ENCODE measurements around the gene DMTF1.
"Not testable (repeated sequence)": the region's sequence is repeated elsewhere in the genome, so short reads cannot be mapped to it uniquely, and the experiment has no call there.

DMTF1 gene

DNA sequence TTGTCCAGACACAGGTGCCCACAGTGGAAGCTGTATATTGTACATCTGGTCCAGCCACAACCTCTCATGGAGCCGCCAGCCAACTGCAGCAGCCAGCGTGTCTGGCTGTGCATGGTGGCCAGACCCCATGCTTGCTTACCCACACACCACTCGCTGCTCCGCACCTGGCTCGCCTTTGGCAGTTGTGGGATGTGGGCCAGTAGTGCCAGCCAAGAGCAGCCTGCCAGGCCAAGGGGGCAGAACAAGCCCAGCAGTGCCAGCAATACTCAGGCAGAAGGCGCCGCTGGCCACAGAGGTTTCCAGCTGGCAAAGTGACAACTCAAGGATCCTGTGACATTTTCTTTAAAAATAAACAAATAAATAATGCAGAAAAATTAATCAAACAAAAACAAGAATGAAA, 79.0 kb downstream of the DMTF1 start:
- no peak for DNase-seq

DNA sequence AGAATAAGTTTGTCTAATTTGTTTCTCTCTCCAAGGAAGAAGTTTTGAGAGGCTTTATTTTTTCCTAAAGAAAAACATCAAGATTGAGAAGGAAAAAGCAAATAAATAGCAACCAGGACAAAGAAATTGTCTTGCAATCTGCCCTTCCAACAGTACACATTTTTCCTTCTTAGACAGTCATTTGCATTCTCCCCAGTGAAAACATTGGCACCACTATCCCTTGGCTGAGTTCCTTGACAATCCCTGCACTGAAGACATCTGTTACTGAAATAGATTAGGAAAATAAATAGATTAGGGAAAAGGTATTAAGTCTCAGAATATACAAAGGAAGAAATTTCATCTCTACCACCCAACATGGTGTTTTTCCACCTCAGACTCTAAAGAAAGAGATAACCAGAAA, 79.5 kb downstream of the DMTF1 start:
- DNase-seq, result no peak

DNA sequence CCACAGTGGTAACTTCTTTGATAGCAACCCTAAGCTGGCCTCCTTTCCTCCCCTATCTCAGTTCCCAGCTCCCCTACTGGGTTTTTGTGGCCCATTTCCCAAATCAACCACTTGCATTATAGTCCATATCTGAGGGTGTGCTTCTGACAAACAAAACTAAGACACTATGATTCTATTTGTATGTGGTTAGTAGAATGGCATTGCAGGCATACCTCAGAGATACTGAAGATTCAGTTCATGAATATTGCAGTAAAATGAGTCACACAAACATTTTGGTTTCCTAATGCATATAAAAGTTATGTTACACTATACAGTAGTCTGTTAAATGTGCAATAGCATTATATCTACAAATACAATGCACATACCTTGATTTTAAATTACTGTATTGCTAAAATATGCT, 82.7 kb downstream of the DMTF1 start:
- no peak for DNase-seq

DNA sequence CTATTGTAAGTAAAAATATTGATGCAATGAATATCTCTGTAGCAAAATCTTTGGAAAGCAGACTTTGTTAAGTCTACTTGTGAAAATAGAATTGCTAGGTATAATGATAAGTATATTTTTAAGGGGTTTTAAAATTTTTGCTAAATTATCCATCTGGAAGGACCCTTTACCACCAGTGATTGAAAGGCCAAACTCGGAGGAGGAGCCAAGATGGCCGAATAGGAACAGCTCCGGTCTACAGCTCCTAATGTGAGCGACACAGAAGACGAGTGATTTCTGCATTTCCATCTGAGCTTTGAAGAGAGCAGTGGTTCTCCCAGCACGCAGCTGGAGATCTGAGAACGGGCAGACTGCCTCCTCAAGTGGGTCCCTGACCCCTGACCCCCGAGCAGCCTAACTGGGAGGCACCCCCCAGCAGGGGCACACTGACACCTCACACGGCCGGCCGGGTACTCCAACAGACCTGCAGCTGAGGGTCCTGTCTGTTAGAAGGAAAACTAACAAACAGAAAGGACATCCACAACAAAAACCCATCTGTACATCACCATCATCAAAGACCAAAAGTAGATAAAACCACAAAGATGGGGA, 86.3 kb downstream of the DMTF1 start:
- not testable (repeated sequence) for DNase-seq

DNA sequence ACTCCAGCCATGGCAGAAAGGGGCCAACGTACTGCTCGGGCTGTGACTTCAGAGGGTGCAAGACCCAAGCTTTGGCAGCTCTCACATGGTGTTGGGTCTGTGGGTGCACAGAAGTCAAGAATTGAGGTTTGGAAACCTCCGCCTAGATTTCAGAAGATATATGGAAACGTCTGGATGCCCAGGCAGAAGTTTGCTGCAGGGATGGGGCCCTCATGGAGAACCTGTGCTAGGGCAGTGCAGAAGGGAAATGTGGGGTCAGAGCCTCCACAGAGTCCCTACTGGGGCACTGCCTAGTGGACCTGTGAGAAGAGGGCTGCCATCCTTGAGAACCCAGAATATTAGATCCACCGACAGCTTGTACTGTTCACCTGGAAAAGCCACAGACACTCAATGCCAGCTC, 93.4 kb downstream of the DMTF1 start:
- DNase-seq, result not testable (repeated sequence)
